GM18519 (cell line): ENCODE results near the gene SYT2.
"Not testable (repeated sequence)": the region's sequence is repeated elsewhere in the genome, so short reads cannot be mapped to it uniquely, and the experiment has no call there.

Experiments used
- ATAC-seq: cut with Tn5 transposase; IDR thresholded peaks from one replicate; pipeline ENCODE4 v1.9.1; 2021; ENCODE audit warnings: mild to moderate bottlenecking, moderate library complexity; ENCODE audit not compliant: unreplicated experiment, low FRiP score

SYT2 gene

GRCh38 chr1:202578001-202578504 is 132.2 kb downstream of the SYT2 start:
- no peak for ATAC-seq

- no peak for ATAC-seq
Measured at GRCh38 chr1:202577381-202577780, 132.9 kb downstream of the SYT2 start.

GRCh38 chr1:202576816-202577215 is 133.4 kb downstream of the SYT2 start:
- ATAC-seq, result no peak

- no peak for ATAC-seq
Measured at GRCh38 chr1:202575918-202576653, 134.2 kb downstream of the SYT2 start.

GRCh38 chr1:202572867-202573266 is 137.4 kb downstream of the SYT2 start:
- no peak for ATAC-seq

GRCh38 chr1:202571719-202572339 is 138.4 kb downstream of the SYT2 start:
- no peak for ATAC-seq

GRCh38 chr1:202569393-202570322 is 140.6 kb downstream of the SYT2 start:
- ATAC-seq, result no peak

GRCh38 chr1:202568826-202569225 is 141.4 kb downstream of the SYT2 start:
- no peak for ATAC-seq

- ATAC-seq, result no peak
Measured at GRCh38 chr1:202568410-202568809, 141.8 kb downstream of the SYT2 start.

GRCh38 chr1:202567738-202568137 is 142.5 kb downstream of the SYT2 start:
- ATAC-seq, result no peak

GRCh38 chr1:202565890-202566602 is 144.2 kb downstream of the SYT2 start:
- no peak for ATAC-seq

GRCh38 chr1:202564958-202565495 is 145.2 kb downstream of the SYT2 start:
- no peak for ATAC-seq

GRCh38 chr1:202563818-202564217 is 146.4 kb downstream of the SYT2 start:
- ATAC-seq, result no peak

GRCh38 chr1:202562444-202563060 is 147.7 kb downstream of the SYT2 start:
- no peak for ATAC-seq

- ATAC-seq, result no peak
Measured at GRCh38 chr1:202561726-202562443, 148.4 kb downstream of the SYT2 start.

- ATAC-seq, result no peak
Measured at GRCh38 chr1:202561240-202561639, 149.0 kb downstream of the SYT2 start.

GRCh38 chr1:202557662-202558061 is 152.6 kb downstream of the SYT2 start:
- not testable (repeated sequence) for ATAC-seq

- not testable (repeated sequence) for ATAC-seq
Measured at GRCh38 chr1:202556037-202556436, 154.2 kb downstream of the SYT2 start.

- ATAC-seq, result not testable (repeated sequence)
Measured at GRCh38 chr1:202554619-202555018, 155.6 kb downstream of the SYT2 start.
